Nucleus accumbens (tissue), 56 donors: ENCODE measurements around the gene APBB2.
"Not testable (repeated sequence)": the region's sequence is repeated elsewhere in the genome, so short reads cannot be mapped to it uniquely, and the experiment has no call there.

ENCODE experiments used
- DNase-seq, 56 donors: peaks; one replicate each; lab custom pipeline; 2025; lab: John Stamatoyannopoulos, UW

Gene APBB2

GRCh38 chr4:40843696-40844095 lies 370.6 kb downstream of the APBB2 start:
- DNase-seq: no peak

GRCh38 chr4:40842725-40843423 lies 371.5 kb downstream of the APBB2 start:
- DNase-seq: no peak

- peak in 13 of 56 donors; percentile 6 to 42 (median 15) for DNase-seq
Measured at GRCh38 chr4:40842318-40842717, 372.0 kb downstream of the APBB2 start.

- DNase-seq: peak in 50 of 56 donors; percentile 4 to 85 (median 59)
Measured at GRCh38 chr4:40840985-40841571, 373.3 kb downstream of the APBB2 start.

GRCh38 chr4:40840255-40840984 lies 373.9 kb downstream of the APBB2 start:
- DNase-seq: no peak

GRCh38 chr4:40838742-40839141 lies 375.6 kb downstream of the APBB2 start:
- no peak for DNase-seq

GRCh38 chr4:40837094-40837870 lies 377.1 kb downstream of the APBB2 start:
- peak in 27 of 56 donors; percentile 3 to 62 (median 28) for DNase-seq

- no peak for DNase-seq
Measured at GRCh38 chr4:40833212-40833611, 381.1 kb downstream of the APBB2 start.

GRCh38 chr4:40832175-40832574 lies 382.2 kb downstream of the APBB2 start:
- no peak for DNase-seq

- DNase-seq: peak in 37 of 56 donors; percentile 7 to 69 (median 38)
Measured at GRCh38 chr4:40831146-40831907, 383.0 kb downstream of the APBB2 start.

- DNase-seq: no peak
Measured at GRCh38 chr4:40829586-40829985, 384.8 kb downstream of the APBB2 start.

- DNase-seq: no peak
Measured at GRCh38 chr4:40828661-40829060, 385.7 kb downstream of the APBB2 start.

GRCh38 chr4:40827758-40828157 lies 386.6 kb downstream of the APBB2 start:
- no peak for DNase-seq

GRCh38 chr4:40826821-40827220 lies 387.5 kb downstream of the APBB2 start:
- DNase-seq: no peak

- DNase-seq: no peak
Measured at GRCh38 chr4:40825014-40825838, 389.1 kb downstream of the APBB2 start.

- no peak for DNase-seq
Measured at GRCh38 chr4:40822420-40823166, 391.7 kb downstream of the APBB2 start.

- DNase-seq: no peak
Measured at GRCh38 chr4:40820101-40820500, 394.2 kb downstream of the APBB2 start.

GRCh38 chr4:40817157-40817556 lies 397.2 kb downstream of the APBB2 start:
- DNase-seq: not testable (repeated sequence)
